Neuron (in vitro differentiated cells): ENCODE data around the gene SAXO2.
"Not testable (repeated sequence)": the region's sequence is repeated elsewhere in the genome, so short reads cannot be mapped to it uniquely, and the experiment has no call there.

Source experiments
- H2AFZ ChIP-seq: one replicate; pipeline ENCODE4 v1.6.1; 2013; ENCODE audit warnings: low read depth, mild to moderate bottlenecking, inconsistent platforms, low read length, moderate library complexity
- H3K27me3 ChIP-seq: one replicate; pipeline ENCODE4 v1.6.1; 2013; ENCODE audit warnings: low read length; ENCODE audit not compliant: insufficient read depth
- H3K36me3 ChIP-seq: one replicate; pipeline ENCODE4 v1.6.1; 2013; ENCODE audit warnings: low read length; ENCODE audit not compliant: insufficient read depth
- H3K4me1 ChIP-seq: one replicate; pipeline ENCODE4 v1.6.1; 2013; ENCODE audit warnings: low read length; ENCODE audit not compliant: insufficient read depth
- H3K4me3 ChIP-seq: 2 replicates; pipeline ENCODE4 v1.5.1; 2013; ENCODE audit warnings: mild to moderate bottlenecking, low read length, moderate library complexity
- H3K9me3 ChIP-seq: one replicate; pipeline ENCODE4 v1.6.1; 2013; ENCODE audit warnings: low read length

Gene SAXO2, protein sequence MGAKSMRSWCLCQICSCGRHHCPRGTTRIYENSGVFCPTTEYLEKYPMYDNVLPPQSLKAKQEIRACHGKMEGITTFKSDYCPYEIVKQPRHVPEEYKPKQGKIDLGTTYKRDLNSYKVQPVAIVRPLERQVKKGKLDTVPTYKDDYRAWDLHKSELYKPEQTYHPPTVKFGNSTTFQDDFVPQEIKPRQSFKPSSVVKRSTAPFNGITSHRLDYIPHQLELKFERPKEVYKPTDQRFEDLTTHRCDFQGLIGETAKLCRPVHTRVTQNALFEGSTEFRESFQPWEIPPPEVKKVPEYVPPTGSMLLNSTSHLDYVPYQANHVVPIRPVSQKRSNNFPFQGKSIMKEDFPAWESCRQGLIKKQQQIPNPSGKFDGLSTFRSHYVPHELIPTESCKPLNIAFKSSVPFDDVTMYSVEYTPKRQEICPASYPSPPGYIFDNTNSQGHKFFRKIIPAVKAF

DNA sequence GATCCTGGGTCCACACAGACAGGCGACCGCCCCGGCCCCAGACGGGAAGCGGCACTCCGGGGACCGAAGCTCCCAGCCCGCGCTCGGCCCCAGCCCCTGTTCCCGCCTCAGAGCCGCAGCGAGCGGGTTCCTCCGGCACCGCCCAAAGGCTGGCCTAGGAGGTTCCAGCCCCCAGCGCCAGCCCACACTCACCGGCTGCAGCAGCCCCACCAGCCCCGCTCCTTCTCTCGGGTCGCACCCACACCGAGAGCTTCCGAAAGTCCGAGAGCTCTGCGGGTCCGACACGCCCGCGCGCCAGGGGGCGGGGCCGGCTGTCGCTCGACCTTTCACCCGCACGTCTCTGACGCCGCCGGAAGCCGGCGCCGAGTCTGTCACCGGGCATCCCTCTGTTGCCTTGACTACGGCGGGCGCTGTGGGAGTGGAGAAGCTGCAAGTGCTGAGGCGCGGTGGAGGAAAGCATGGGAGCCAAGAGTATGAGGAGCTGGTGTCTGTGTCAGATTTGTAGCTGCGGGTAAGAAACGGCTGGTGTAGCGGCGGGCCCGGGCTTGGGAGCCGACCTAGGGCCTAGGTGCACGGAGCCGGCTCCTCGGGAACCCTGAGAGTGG, at the start of gene SAXO2, which contains the start of gene EFL1:
TSS of gene SAXO2 (plus strand) at position 397 of the 605 bp plus-strand sequence. CDS start at position 459, 62 bp downstream.
TSS of gene EFL1 (minus strand) at position 313 of the 605 bp plus-strand sequence. CDS start 956 bp downstream, outside the sequence.
- Histone ChIP-seq H3K4me1 (peaks cover 18% of the 10 kb centered on the region), H3K4me3 (peak within 1 kb of the TSS; percentile 78), H3K36me3 (peaks cover 15% of the 10 kb centered on the region), H3K27me3 (no peaks in the 10 kb centered on the region), H3K9me3 (no peaks in the 10 kb centered on the region), H2AFZ (peak within 1 kb of the TSS; percentile 95)

DNA sequence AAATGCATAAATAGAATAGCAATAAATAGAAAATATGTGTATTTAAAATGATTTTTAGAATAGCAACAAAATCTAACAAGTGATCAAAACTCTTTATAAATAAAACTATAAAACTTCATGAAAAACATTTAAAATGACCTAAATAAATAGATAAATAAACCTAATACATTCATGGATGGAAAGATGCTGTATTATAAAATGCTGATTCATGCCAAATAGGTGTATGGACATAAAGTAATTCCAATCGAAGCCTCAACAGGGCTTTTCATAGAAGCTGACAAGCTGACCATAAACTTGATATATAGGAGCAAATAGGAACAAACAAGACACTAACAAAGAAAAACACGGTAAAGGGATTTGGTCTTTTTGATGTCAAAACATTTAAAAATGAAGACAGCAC, 46.5 kb upstream of the SAXO2 start:
- H3K9me3 ChIP-seq, H3K4me1 ChIP-seq, H2AFZ ChIP-seq, H3K4me3 ChIP-seq, H3K27me3 ChIP-seq: not testable (repeated sequence)
- peaks cover 27% of the 10 kb centered on the region for H3K36me3 ChIP-seq

DNA sequence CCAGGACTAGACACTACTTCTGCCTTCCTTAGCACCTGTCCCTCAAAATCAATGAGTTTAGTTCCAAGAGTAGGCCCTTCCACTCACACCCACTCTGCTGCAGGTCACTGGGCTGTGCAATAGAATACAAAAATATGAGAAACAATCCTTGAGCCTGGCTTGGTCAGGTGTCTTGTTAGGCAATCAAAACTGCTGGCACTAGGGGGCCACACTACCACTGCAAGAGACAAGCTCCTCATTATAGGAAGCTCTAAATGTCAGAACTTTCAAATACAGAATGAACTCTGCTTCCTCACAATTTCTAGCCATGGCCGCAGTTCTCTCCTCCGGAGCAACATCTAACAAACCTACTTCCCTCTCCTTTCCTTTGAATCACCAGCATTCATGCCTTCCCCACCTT, 41.1 kb upstream of the SAXO2 start:
- not testable (repeated sequence) for H2AFZ ChIP-seq, H3K4me3 ChIP-seq, H3K9me3 ChIP-seq, H3K27me3 ChIP-seq, H3K4me1 ChIP-seq
- peaks cover 20% of the 10 kb centered on the region for H3K36me3 ChIP-seq

DNA sequence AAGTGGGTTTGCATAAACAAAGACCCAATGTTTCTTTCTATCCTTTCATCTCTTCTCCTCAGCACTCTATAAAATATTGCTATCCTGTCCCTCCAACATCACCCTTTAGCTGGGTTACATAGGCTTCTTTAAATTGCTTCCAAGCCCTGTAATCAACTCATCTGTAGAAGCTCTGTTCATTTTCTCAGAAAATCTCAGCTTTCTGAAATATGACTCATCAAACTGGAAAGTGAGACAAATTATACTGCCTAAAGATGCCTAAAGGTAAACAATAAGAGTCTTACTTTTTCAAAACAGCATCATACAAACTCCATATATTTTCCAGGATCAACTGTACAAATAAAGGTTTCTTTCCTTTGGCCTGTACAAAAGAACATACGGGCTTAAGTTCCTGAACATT, 33.9 kb upstream of the SAXO2 start:
- H3K36me3 ChIP-seq = peaks cover 30% of the 10 kb centered on the region
- no peak overlapping the region for H3K4me3 ChIP-seq
- H3K4me1 ChIP-seq = peaks cover 11% of the 10 kb centered on the region
- no peak overlapping the region for H2AFZ ChIP-seq
- no peaks in the 10 kb centered on the region for H3K27me3 ChIP-seq
- no peaks in the 10 kb centered on the region for H3K9me3 ChIP-seq

DNA sequence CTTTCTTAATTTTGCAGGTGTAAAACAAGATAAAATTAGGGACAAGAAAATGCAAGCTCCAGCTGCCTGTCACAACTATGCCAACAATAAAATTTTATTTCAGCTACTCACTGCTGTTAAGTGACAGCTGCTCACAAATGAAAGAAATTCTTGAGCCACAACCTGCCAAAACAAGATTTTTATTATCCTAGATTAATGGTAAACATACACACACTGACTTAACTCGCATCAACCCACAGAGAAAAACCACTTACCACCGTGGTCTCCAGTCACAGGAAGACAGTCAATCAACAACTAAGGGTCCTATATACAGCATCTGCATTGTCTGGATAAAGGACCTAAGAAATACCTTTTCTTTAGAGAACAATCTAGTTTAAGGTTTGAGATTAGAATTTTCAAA, 31.4 kb upstream of the SAXO2 start:
- H3K4me1 ChIP-seq = peaks cover 11% of the 10 kb centered on the region
- peaks cover 30% of the 10 kb centered on the region for H3K36me3 ChIP-seq
- H3K4me3 ChIP-seq = no peak overlapping the region
- no peaks in the 10 kb centered on the region for H3K9me3 ChIP-seq
- H2AFZ ChIP-seq = no peak overlapping the region
- H3K27me3 ChIP-seq = no peaks in the 10 kb centered on the region

DNA sequence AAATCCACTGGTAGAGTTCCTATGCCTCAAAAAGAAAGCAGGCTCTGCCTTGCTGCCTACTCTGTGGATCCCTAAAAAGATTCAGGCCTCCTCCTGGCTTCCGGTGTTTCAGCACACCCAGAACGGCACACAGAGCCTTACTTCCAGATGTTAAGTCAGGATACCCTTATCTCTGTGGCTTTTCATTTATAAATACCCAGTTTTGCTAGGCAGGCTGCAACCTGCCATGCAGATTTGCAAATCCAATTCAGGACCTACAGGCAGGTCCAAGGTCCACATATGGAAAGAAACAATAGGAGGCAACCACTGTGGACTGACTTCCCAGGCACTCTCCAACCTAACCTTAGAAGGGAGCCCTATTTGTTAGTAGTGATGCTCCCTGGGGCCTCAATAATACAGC, 30.8 kb upstream of the SAXO2 start:
- H3K36me3 ChIP-seq = peaks cover 27% of the 10 kb centered on the region

DNA sequence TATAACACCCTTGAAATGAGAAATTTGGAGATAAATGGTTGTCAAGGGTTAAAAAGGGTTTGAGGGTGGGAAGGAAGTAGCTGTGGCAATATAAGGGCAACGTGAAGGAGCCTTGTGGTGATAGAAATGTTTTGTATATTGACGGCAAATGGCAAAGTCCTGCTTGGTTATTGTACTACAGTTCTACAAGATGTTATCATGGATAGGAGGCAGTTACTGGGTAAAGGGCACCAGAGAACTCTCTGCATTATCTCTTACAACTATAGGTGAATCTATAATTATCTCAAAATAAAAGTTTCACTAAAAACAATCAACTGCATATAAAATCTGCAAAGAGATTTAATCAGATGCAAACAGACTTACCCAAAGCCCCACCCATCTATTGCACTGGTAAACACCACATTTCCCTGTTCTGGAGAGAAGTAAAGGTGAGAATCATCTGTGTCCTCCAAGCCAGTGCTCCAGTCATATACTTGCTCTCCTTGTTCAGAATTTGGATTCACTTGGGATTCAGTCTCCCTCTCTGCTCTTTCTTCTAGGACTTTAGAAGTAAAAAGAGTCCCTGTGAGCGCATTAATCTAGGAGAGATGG, 24.6 kb upstream of the SAXO2 start:
- H2AFZ ChIP-seq, H3K27me3 ChIP-seq, H3K9me3 ChIP-seq, H3K4me1 ChIP-seq, H3K4me3 ChIP-seq: not testable (repeated sequence)
- H3K36me3 ChIP-seq = peaks cover 26% of the 10 kb centered on the region

More for the DNA sequence above, 30.8 kb upstream of the SAXO2 start:
- no peaks in the 10 kb centered on the region for H3K9me3 ChIP-seq
- H3K4me3 ChIP-seq = no peak overlapping the region
- no peak overlapping the region for H2AFZ ChIP-seq
- no peaks in the 10 kb centered on the region for H3K27me3 ChIP-seq
- peaks cover 11% of the 10 kb centered on the region for H3K4me1 ChIP-seq

DNA sequence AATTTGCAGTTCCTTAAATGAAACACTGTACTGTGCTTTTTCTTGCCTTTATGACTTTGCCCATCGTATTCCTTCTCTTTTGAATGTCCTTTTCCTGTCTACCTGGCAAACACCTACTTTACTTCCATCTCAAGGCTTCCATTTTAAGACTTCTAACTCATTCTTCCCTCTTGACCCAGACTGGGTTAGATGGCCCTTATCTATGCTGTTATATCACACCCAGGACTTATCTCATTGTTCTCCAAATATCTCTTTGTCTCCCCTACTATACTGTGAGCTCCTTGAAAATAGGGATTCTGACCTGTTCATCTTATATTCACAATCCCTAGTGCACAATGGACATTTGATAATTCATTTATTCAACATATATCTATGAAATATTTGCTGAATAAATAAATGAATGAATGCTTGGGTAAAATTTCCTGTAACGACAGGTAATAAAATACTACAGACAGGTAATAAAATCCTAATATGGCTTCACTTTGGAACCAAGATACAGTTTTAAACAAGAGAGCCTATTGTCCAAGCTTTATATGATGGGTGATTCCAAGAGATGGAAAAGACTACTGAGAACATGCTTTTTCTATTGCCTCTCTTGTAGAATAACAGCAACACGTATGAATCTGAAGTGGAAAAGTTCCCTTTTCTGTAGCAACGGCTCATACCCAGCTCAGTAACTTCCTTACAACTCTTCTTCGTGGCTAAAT, 22.8 kb upstream of the SAXO2 start:
- no peak overlapping the region for H2AFZ ChIP-seq
- H3K9me3 ChIP-seq = no peaks in the 10 kb centered on the region
- H3K4me1 ChIP-seq = no peaks in the 10 kb centered on the region
- H3K27me3 ChIP-seq = no peaks in the 10 kb centered on the region
- H3K4me3 ChIP-seq = no peak overlapping the region
- H3K36me3 ChIP-seq = peaks cover 29% of the 10 kb centered on the region

DNA sequence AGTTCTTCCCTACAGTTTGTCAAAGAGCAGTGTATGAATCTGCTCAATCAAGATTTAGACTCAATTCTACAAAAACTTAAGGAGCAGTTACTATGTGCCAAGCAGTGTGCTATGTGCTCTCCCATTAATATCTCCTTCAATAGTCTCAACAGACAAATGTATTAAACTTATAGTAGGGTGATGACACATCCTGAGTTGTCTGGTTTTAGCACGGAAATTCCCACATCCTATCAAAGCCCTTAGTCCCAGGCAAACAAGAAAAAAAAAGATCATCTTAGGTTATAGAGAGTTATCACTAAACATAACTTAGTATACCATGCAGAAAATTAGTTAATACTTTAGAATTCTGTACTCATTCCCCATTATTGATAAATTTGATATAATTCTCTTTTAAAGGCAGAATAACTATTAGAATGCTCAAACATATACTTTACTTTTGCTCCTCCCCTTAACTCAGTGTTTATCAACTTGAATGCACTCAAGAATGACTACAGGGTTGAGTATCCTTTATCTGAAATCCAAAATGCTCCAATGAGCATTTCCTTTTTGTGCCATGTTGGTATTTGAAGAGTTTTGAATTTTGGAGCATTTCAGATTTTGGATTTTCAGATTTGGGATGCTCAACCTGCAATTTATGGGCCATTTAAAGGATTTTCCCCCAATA, 20.6 kb upstream of the SAXO2 start:
- H2AFZ ChIP-seq, H3K9me3 ChIP-seq, H3K27me3 ChIP-seq, H3K4me1 ChIP-seq, H3K4me3 ChIP-seq: not testable (repeated sequence)
- H3K36me3 ChIP-seq = peaks cover 29% of the 10 kb centered on the region

DNA sequence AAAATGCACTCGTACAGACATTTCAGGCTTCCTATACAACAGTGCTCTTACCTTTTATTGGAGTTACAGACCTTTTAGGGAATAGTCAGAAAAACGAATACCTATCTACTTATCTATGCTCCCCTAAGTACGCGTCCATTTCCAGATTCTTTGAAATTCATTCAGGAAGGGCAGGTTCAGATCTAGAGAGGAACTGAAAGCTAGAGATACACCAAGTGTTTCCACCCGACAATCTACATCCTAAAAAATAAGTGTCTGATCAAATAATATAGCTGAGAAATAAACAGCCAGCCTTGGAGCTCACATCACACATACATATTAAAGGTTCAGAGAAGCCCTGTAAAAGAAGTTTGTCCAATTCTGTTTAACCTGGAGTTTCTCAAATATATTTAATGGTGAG, 19.0 kb upstream of the SAXO2 start:
- not testable (repeated sequence) for H3K9me3 ChIP-seq, H3K4me3 ChIP-seq, H3K27me3 ChIP-seq, H2AFZ ChIP-seq, H3K4me1 ChIP-seq
- peaks cover 28% of the 10 kb centered on the region for H3K36me3 ChIP-seq

DNA sequence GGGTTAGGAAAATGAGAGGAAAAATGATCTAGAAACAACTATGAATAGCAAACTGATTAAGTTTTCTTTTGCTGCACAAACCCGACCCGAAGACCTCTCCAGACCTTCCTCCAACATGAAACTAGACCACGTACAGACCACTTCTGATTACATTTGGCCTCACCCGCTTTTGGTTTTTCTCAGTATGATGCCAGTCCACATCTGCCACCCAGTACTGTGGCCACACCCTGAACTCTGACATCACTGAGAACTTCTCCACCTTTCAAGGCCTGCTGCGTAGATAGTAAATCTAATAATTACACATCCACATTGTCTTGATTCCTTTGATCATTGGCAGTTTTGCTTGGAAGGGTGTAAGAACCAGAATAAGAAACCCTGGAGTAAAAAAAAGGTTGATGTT, 16.7 kb upstream of the SAXO2 start:
- H3K9me3 ChIP-seq = not testable (repeated sequence)

DNA sequence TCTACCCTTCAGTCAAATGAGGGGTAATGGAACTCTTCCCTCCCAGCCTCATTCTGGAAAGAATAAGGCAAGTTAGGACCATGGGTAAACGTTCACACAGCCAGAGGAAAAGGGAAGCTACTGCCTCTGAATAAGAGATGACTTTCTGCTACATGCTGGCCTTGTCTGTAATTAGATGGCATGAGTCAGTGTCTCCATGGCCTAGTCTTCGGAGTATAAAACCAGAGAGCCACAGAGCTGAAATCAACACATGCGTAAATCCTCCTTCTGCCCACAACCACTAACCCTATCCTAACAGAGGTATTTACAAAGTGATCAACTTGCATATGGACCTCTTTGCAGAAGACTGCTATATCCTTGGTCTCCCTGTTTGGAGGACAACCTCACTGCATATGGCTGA, 14.4 kb upstream of the SAXO2 start:
- not testable (repeated sequence) for H3K4me3 ChIP-seq, H3K27me3 ChIP-seq, H2AFZ ChIP-seq, H3K4me1 ChIP-seq, H3K9me3 ChIP-seq
- peaks cover 19% of the 10 kb centered on the region for H3K36me3 ChIP-seq

More for the DNA sequence above, 16.7 kb upstream of the SAXO2 start:
- not testable (repeated sequence) for H2AFZ ChIP-seq, H3K4me3 ChIP-seq, H3K27me3 ChIP-seq, H3K4me1 ChIP-seq
- peaks cover 10% of the 10 kb centered on the region for H3K36me3 ChIP-seq
